Spleen (tissue), 11 donors: ENCODE results near the gene NAA30. TPM values are rescaled to one million over a fixed set of nuclear protein-coding genes. Genes with fewer than 3 reads are reported as not detected.

Source experiments
- DNase-seq: peaks from one replicate; pipeline ENCODE4 v3.0.0-alpha.2; 2020
- H3K27ac ChIP-seq, 8 donors: fragments of 200-600 bp; sonication (generic) in 7 of 8; 1 replicate in 4 of 8; 2 replicates in 4 of 8; pipeline versions ENCODE4 v1.5.0 to v1.8.0; 2016 to 2021; ENCODE audit warnings: inconsistent platforms in 4 of 8, mild to moderate bottlenecking in 4 of 8, moderate library complexity in 1 of 8
- H3K27me3 ChIP-seq, 7 donors: fragments of 200-600 bp; sonication (generic) in 6 of 7; replicated peaks in 1 of 7; 1 replicate in 4 of 7; 2 replicates in 3 of 7; pipeline versions ENCODE4 v1.5.0 to v1.8.0; 2016 to 2021; ENCODE audit warnings: inconsistent platforms in 3 of 7, mild to moderate bottlenecking in 1 of 7
- H3K36me3 ChIP-seq, 6 donors: fragments of 200-600 bp; sonication (generic) in 5 of 6; 1 replicate in 4 of 6; 2 replicates in 2 of 6; pipeline versions ENCODE4 v1.5.0 to v1.8.0; 2016 to 2021; ENCODE audit warnings: inconsistent platforms in 2 of 6
- H3K4me1 ChIP-seq, 6 donors: fragments of 200-600 bp; sonication (generic) in 5 of 6; 1 replicate in 3 of 6; 2 replicates in 3 of 6; pipeline versions ENCODE4 v1.5.0 to v1.8.0; 2016 to 2021; ENCODE audit warnings: inconsistent platforms in 3 of 6
- H3K4me3 ChIP-seq, 8 donors: fragments of 200-600 bp; sonication (generic) in 7 of 8; 1 replicate in 4 of 8; 2 replicates in 4 of 8; pipeline versions ENCODE4 v1.5.0 to v1.8.0; 2016 to 2021; ENCODE audit warnings: inconsistent platforms in 4 of 8, mild to moderate bottlenecking in 4 of 8, moderate library complexity in 2 of 8
- H3K9me3 ChIP-seq, 8 donors: fragments of 200-600 bp; sonication (generic) in 7 of 8; 1 replicate in 4 of 8; 2 replicates in 4 of 8; pipeline versions ENCODE4 v1.5.0 to v1.8.0; 2016 to 2021; ENCODE audit warnings: inconsistent platforms in 4 of 8
- CTCF ChIP-seq, 11 experiments: fragments of 200-600 bp in 7 of 11; fragments of 450-650 bp in 4 of 11; sonication (generic) in 4 of 11; IDR thresholded peaks in 8 of 11; conservative IDR thresholded peaks in 3 of 11; 1 replicate in 7 of 11; 2 replicates in 4 of 11; pipeline versions ENCODE4 v1.4.0 to v1.8.0; 2016 to 2021; ENCODE audit warnings: antibody characterized with exemption in 11 of 11, inconsistent platforms in 4 of 11, mild to moderate bottlenecking in 1 of 11
- POLR2A ChIP-seq, 3 donors: fragments of 450-650 bp; IDR thresholded peaks; one replicate each; pipeline ENCODE4 v1.5.1; 2017; ENCODE audit warnings: antibody characterized with exemption in 3 of 3, mild to moderate bottlenecking in 1 of 3
- POLR2AphosphoS5 ChIP-seq, 3 donors: sonication (generic); formaldehyde crosslinking; IDR thresholded peaks; one replicate each; pipeline ENCODE4 v1.5.1; 2017; ENCODE audit warnings: antibody characterized with exemption in 3 of 3
- WGBS, 5 donors: extraction: QIAGEN DNeasy Blood & Tissue Kit in 3 of 5; methylation state at CpG; one replicate each; pipeline versions ENCODE4 v1.1.5 to v1.1.7; 2013 to 2018; 5-methylcytosine and 5-hydroxymethylcytosine counted together
- intact Hi-C: fragments of 100-400 bp; cut with DNase I; formaldehyde crosslinking; loops from one replicate; pipeline ENCODE4 v1.15.0; 2023; ENCODE audit warnings: low total_unique reads
- polyA plus RNA-seq, 3 donors: library from polyadenylated mRNA; stranded (reverse); fragments of 200-250 nt; gene quantifications; one replicate each; pipeline ENCODE4 v1.2.1, GENCODE V29; 2013
- total RNA-seq, 7 donors: library from RNA; depleted of rRNA in 3 of 7; stranded (reverse); fragments of >200 nt in 3 of 7; fragmentation: NEBNext Ultra II Directional in 4 of 7; extraction: Animal tissue kit (Norgen Biotek cat#: 25700) in 4 of 7; gene quantifications; one replicate each; pipeline versions ENCODE4 v1.1.0 to v1.2.1, GENCODE V29; 2016 to 2021
- donor health status: healthy with polysubstance abuse.
- donor health status: DM: no; HTN: no; CAD: no; lungs with moderate emphysema.
- donor health status: DM: no; HTN: no; CAD: no.
- donor health status: Bipolar disorder and iron deficiency.
- donor health status: healthy.
- donor health status: DM: no; HTN: no; CAD: no.
- donor health status: DM: yes; HTN: yes; CAD: no.

Gene NAA30
- total and polyA plus RNA-seq, 10 donors: 2.8 to 24.4 (median 16.2) TPM

GRCh38 chr14:57388067-57388466 is 2.3 kb upstream of the NAA30 start:
- no peaks in the 10 kb centered on the region for H3K27me3 ChIP-seq
- intact Hi-C loops: no loop called here
- no peak overlapping the region for H3K4me3 ChIP-seq
- no peaks in the 10 kb centered on the region for H3K36me3 ChIP-seq
- no peaks in the 10 kb centered on the region for H3K9me3 ChIP-seq
- H3K4me1 ChIP-seq: peaks cover 14 to 33% (median 26%) of the 10 kb centered on the region in 6 donors
- no peak for DNase-seq
- TF ChIP-seq POLR2AphosphoS5 (IDR thresholded peaks at IDR 0.05) (no peak), POLR2A (IDR thresholded peaks at IDR 0.05) (no peak), CTCF (IDR thresholded peaks at IDR 0.05 in 8 of 11, conservative IDR thresholded peaks at IDR 0.05 in 3 of 11) (no peak)
- H3K27ac ChIP-seq: no peak overlapping the region

DNA sequence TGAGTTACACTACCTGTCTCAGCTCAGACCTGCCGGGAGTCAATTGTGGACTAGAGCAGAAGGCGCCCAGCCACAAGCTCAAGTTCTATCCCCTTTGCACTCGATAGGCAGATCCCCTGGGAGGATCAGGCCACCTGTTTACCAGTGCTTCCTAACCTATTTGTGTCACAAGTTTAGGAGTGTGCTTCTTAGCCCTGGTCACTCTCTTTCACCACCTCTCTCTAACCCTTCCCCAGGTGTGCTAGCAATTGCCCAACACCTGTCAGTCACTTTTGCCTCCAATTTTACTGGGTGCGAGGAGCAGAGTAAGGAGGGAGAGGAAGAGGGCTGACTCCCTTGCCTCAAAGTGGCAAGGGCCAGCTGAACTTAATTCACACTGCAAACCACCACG is 745 bp upstream of the NAA30 start:
- intact Hi-C loops: loop anchor here (5.0 kb wide), 1 partner anchor 122 kb away; the partner anchor contains the start of genes AP5M1 and EXOC5
- peak overlapping the region; percentile 87 to 95 (median 92) for H3K27ac ChIP-seq
- no peak for DNase-seq
- no peaks in the 10 kb centered on the region for H3K36me3 ChIP-seq
- WGBS, 5 donors: 42 to 48% (median 47%) methylated on average over 5 of the region's 5 CpGs
- peaks cover 16 to 48% (median 41%) of the 10 kb centered on the region in 6 donors for H3K4me1 ChIP-seq
- TF ChIP-seq POLR2AphosphoS5 (IDR thresholded peaks at IDR 0.05): no peak
- TF ChIP-seq POLR2A (IDR thresholded peaks at IDR 0.05): no peak
- TF ChIP-seq CTCF (IDR thresholded peaks at IDR 0.05 in 8 of 11, conservative IDR thresholded peaks at IDR 0.05 in 3 of 11): no peak
- no peaks in the 10 kb centered on the region for H3K9me3 ChIP-seq
- no peaks in the 10 kb centered on the region for H3K27me3 ChIP-seq
- peak overlapping the region; percentile 77 to 91 (median 82) for H3K4me3 ChIP-seq

DNA sequence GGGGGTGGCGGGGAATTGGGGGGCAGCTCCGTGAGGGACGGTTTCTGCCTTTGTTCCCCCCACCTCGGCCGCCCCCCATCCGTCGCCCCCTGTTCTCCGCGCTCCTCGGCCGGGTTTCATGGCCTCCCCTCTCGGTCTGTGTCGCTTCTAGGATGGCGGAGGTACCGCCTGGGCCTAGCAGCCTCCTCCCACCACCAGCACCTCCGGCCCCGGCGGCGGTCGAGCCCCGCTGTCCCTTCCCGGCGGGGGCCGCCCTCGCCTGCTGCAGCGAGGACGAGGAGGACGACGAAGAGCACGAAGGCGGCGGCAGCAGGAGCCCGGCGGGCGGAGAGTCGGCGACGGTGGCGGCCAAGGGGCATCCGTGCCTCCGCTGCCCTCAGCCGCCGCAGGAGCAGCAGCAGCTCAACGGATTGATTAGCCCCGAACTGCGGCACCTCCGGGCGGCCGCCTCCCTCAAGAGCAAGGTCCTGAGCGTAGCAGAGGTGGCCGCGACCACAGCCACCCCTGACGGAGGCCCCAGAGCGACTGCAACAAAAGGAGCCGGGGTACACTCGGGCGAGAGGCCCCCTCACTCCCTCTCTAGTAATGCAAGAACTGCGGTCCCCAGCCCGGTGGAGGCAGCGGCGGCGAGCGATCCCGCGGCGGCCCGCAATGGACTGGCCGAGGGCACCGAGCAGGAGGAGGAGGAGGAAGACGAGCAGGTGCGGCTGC is 575 bp downstream of the NAA30 start:
- peak in 2 of 3 donors; percentile 7 to 43 for TF ChIP-seq POLR2AphosphoS5 (IDR thresholded peaks at IDR 0.05)
- TF ChIP-seq POLR2A (IDR thresholded peaks at IDR 0.05): no peak
- peak in 1 of 11 experiments; percentile 6 for TF ChIP-seq CTCF (IDR thresholded peaks at IDR 0.05 in 8 of 11, conservative IDR thresholded peaks at IDR 0.05 in 3 of 11)
- Histone ChIP-seq H3K4me3 (peak overlapping the region; percentile 77 to 91 (median 82)), H3K27ac (peak overlapping the region; percentile 87 to 95 (median 92)), H3K36me3 (peaks cover 0 to under 1% (median 0%) of the 10 kb centered on the region in 6 donors), H3K27me3 (no peaks in the 10 kb centered on the region), H3K9me3 (no peaks in the 10 kb centered on the region), H3K4me1 (peaks cover 16 to 62% (median 48%) of the 10 kb centered on the region in 6 donors)
- 0 to 1% (median 1%) methylated on average over 29 to 71 of the region's 71 CpGs for WGBS, 5 donors
- intact Hi-C loops: loop anchor here (5.0 kb wide), 1 partner anchor 124 kb away; the partner anchor contains the start of genes AP5M1 and EXOC5
- peak; percentile 92 for DNase-seq

- intact Hi-C loops: loop anchor here (5.0 kb wide), 1 partner anchor 124 kb away; the partner anchor contains the start of genes AP5M1 and EXOC5
- H3K27me3 ChIP-seq: no peaks in the 10 kb centered on the region
- peak overlapping the region; percentile 87 to 95 (median 92) for H3K27ac ChIP-seq
- H3K9me3 ChIP-seq: no peaks in the 10 kb centered on the region
- no peak for DNase-seq
- TF ChIP-seq POLR2AphosphoS5 (IDR thresholded peaks at IDR 0.05) (no peak), CTCF (IDR thresholded peaks at IDR 0.05 in 8 of 11, conservative IDR thresholded peaks at IDR 0.05 in 3 of 11) (no peak), POLR2A (IDR thresholded peaks at IDR 0.05) (no peak)
- H3K36me3 ChIP-seq: peaks cover 0 to 8% (median 0%) of the 10 kb centered on the region in 6 donors
- peaks cover 16 to 64% (median 48%) of the 10 kb centered on the region in 6 donors for H3K4me1 ChIP-seq
- peak overlapping the region; percentile 77 to 91 (median 82) for H3K4me3 ChIP-seq
- 25 to 40% (median 34%) methylated on average over 23 of the region's 23 CpGs for WGBS, 5 donors
Measured at GRCh38 chr14:57391517-57392195, 1.3 kb downstream of the NAA30 start.
